HCT116 (cell line): ENCODE results near the gene PHB1. TPM values are rescaled to one million over a fixed set of nuclear protein-coding genes. Genes with fewer than 3 reads are reported as not detected.

Experiments
- ATAC-seq: fragments of 200-7000 bp; cut with Tn5 transposase; 2 replicates; pipeline ENCODE4 v1.9.1; 2020; ENCODE audit warnings: mild to moderate bottlenecking, moderate library complexity
- BruUV-seq: library from RNA; stranded (reverse); fragments of 400-500 nt; replicated peaks from 2 replicates; lab custom pipeline; 2021; lab: Mats Ljungman, UMichigan
- CTCF ChIA-PET: fragments of 300-600 bp; sonication (Branson Sonifier 250); formaldehyde crosslinking; loops from one replicate; lab custom pipeline; 2021; ENCODE audit warnings: antibody characterized with exemption; lab: Charles Lee
- POLR2A ChIA-PET: fragments of 300-600, 350-600 bp; sonication (Branson Sonifier 250); formaldehyde crosslinking; loops from one replicate; lab custom pipeline; 2021; ENCODE audit warnings: antibody characterized with exemption; lab: Charles Lee
- RAD21 ChIA-PET, 2 experiments: fragments of 300-600 bp; sonication (Branson Sonifier 250); formaldehyde crosslinking; loops; one replicate each; lab custom pipeline; 2023; ENCODE audit warnings: low total read pairs in 2 of 2; ENCODE audit not compliant: uncharacterized antibody in 2 of 2, unreplicated experiment in 2 of 2, low non-redundant PET in 1 of 2; lab: Charles Lee
- DNase-seq: peaks from one replicate; pipeline ENCODE4 v3.0.0-alpha.2; 2010; ENCODE audit warnings: low read depth, low spot score
- H2AFZ ChIP-seq: fragments of 200-600 bp; shearing (Covaris generic), sonication (generic); 2 replicates; pipeline ENCODE4 v1.6.1; 2017; ENCODE audit warnings: low read depth, mixed run types, mixed read lengths, antibody characterized with exemption, low read length; ENCODE audit not compliant: poor library complexity, severe bottlenecking
- H3K27ac ChIP-seq: 2 replicates; pipeline ENCODE4 v1.5.1; 2012; ENCODE audit warnings: low read depth, low read length
- H3K27me3 ChIP-seq: fragments of 200-600 bp; sonication (generic); 2 replicates; pipeline ENCODE4 v1.6.1; 2016; ENCODE audit warnings: mixed run types, low read length, mixed read lengths; ENCODE audit not compliant: insufficient read depth
- H3K36me3 ChIP-seq, 2 experiments: fragments of 200-500 bp in 1 of 2; fragments of 200-600 bp in 1 of 2; sonication (Bioruptor generic) in 1 of 2; sonication (generic) in 1 of 2; 2 replicates each; pipeline versions ENCODE4 v1.5.1 to v1.6.1; 2014 to 2016; ENCODE audit warnings: low read length in 2 of 2, inconsistent platforms in 1 of 2, mixed read lengths in 1 of 2, mixed run types in 1 of 2; ENCODE audit not compliant: insufficient read depth in 2 of 2, control insufficient read depth in 1 of 2
- H3K4me1 ChIP-seq, 2 experiments: fragments of 200-600 bp in 1 of 2; sonication (generic) in 1 of 2; 2 replicates each; pipeline versions ENCODE4 v1.5.1 to v1.6.1; 2012 to 2017; ENCODE audit warnings: low read length in 2 of 2, inconsistent platforms in 1 of 2, mild to moderate bottlenecking in 1 of 2, mixed read lengths in 1 of 2, mixed run types in 1 of 2, moderate library complexity in 1 of 2; ENCODE audit not compliant: insufficient read depth in 2 of 2, control insufficient read depth in 1 of 2
- H3K4me2 ChIP-seq: fragments of 200-600 bp; sonication (generic); 2 replicates; pipeline ENCODE4 v1.6.1; 2017; ENCODE audit warnings: mixed run types, low read length, mixed read lengths
- H3K4me3 ChIP-seq, 2 experiments: fragments of 200-600 bp in 1 of 2; sonication (generic) in 1 of 2; replicated peaks in 1 of 2; 2 replicates each; pipeline ENCODE4 v1.5.1; 2011 to 2016; ENCODE audit warnings: low read length in 2 of 2, control low read depth in 1 of 2, low read depth in 1 of 2, mild to moderate bottlenecking in 1 of 2, mixed read lengths in 1 of 2, mixed run types in 1 of 2
- H3K79me2 ChIP-seq: fragments of 200-600 bp; sonication (generic); 2 replicates; pipeline ENCODE4 v1.6.1; 2017; ENCODE audit warnings: mild to moderate bottlenecking, mixed run types, low read length, moderate library complexity, mixed read lengths; ENCODE audit not compliant: insufficient read depth
- H3K9ac ChIP-seq: fragments of 200-600 bp; sonication (generic); 2 replicates; pipeline ENCODE4 v1.6.1; 2016; ENCODE audit warnings: low read length, mixed read lengths
- H3K9me2 ChIP-seq: fragments of 200-600 bp; sonication (generic), shearing (Covaris generic); 2 replicates; pipeline ENCODE4 v1.6.1; 2017; ENCODE audit warnings: mixed run types, mild to moderate bottlenecking, moderate library complexity; ENCODE audit not compliant: insufficient read depth
- H3K9me3 ChIP-seq, 2 experiments: fragments of 200-500 bp in 1 of 2; fragments of 200-600 bp in 1 of 2; sonication (Bioruptor generic) in 1 of 2; sonication (generic) in 1 of 2; 2 replicates each; pipeline ENCODE4 v1.6.1; 2014 to 2017; ENCODE audit warnings: low read length in 2 of 2, mixed read lengths in 2 of 2, inconsistent platforms in 1 of 2, low read depth in 1 of 2, mild to moderate bottlenecking in 1 of 2, mixed run types in 1 of 2, moderate library complexity in 1 of 2; ENCODE audit not compliant: control insufficient read depth in 1 of 2, insufficient read depth in 1 of 2
- H4K20me1 ChIP-seq: fragments of 200-600 bp; sonication (generic), shearing (Covaris generic); 2 replicates; pipeline ENCODE4 v1.6.1; 2017; ENCODE audit warnings: mixed run types, mild to moderate bottlenecking, moderate library complexity; ENCODE audit not compliant: insufficient read depth
- CBX3 ChIP-seq: IDR thresholded peaks from 2 replicates; pipeline ENCODE4 v1.6.1; 2012; ENCODE audit warnings: low read depth
- ELF1 ChIP-seq: IDR thresholded peaks from 2 replicates; pipeline ENCODE4 v1.6.1; 2012; ENCODE audit warnings: low read depth, borderline replicate concordance
- JUND ChIP-seq: IDR thresholded peaks from 2 replicates; pipeline ENCODE4 v1.6.1; 2012
- POLR2A ChIP-seq: IDR thresholded peaks from 2 replicates; pipeline ENCODE4 v1.7.0; 2011; ENCODE audit warnings: borderline replicate concordance; ENCODE audit not compliant: insufficient read depth, insufficient read length; ENCODE audit errors: extremely low read depth
- POLR2AphosphoS5 ChIP-seq: IDR thresholded peaks from 2 replicates; pipeline ENCODE4 v1.6.1; 2011; ENCODE audit warnings: mild to moderate bottlenecking, low read depth, low read length, moderate library complexity
- ZFX ChIP-seq: fragments of 450-650 bp; IDR thresholded peaks from 2 replicates; pipeline ENCODE4 v1.6.1; 2017
- ZNF274 ChIP-seq: fragments of 200-500 bp; sonication (Bioruptor generic); IDR thresholded peaks from 2 replicates; pipeline ENCODE4 v1.6.1; 2014; ENCODE audit warnings: mild to moderate bottlenecking, low read depth, low read length, inconsistent platforms
- intact Hi-C: fragments of 100-400 bp; cut with micrococcal nuclease; formaldehyde crosslinking; loops from 2 replicates; pipeline ENCODE4 v1.10.0; 2022
- total RNA-seq: library from RNA; stranded (reverse); gene quantifications from one replicate; pipeline ENCODE4 v1.2.1, GENCODE V29; 2021; ENCODE audit not compliant: unreplicated experiment
- TF ChIP-seq, protein P1 (sequence below): IDR thresholded peaks from 2 replicates; pipeline ENCODE4 v1.6.1; 2012; ENCODE audit warnings: low read depth
- TF ChIP-seq, protein P2 (sequence below): IDR thresholded peaks from 2 replicates; pipeline ENCODE4 v1.6.1; 2012
- TF ChIP-seq, protein P3 (sequence below): IDR thresholded peaks from 2 replicates; pipeline ENCODE4 v1.6.1; 2012

Gene PHB1
- total RNA-seq, 1 experiment from 2014 or later, result 534 TPM

- TF ChIP-seq ELF1 (no peak), JUND (no peak)
These were observed 32.9 kb downstream of the PHB1 start (continued) for GRCh38 chr17:49381793-49382192.

- no peak for ATAC-seq
- H3K9me3 ChIP-seq, result no peaks in the 10 kb centered on the region
- intact Hi-C loops, result no loop called here
- H3K79me2 ChIP-seq, result no peaks in the 10 kb centered on the region
- POLR2A ChIA-PET, result no interaction called here
- H3K36me3 ChIP-seq, result no peaks in the 10 kb centered on the region
- H3K4me1 ChIP-seq, result no peaks in the 10 kb centered on the region
- H3K27ac ChIP-seq, result no peak overlapping the region
- H2AFZ ChIP-seq, result no peak overlapping the region
- RAD21 ChIA-PET, result no interaction called here
- BruUV-seq, result no TSS peak
- H4K20me1 ChIP-seq, result no peaks in the 10 kb centered on the region
- TF ChIP-seq ZNF274 (no peak), CBX3 (no peak), ELF1 (no peak), POLR2A (no peak), POLR2AphosphoS5 (no peak), ZFX (no peak)
- TF ChIP-seq, protein P1, sequence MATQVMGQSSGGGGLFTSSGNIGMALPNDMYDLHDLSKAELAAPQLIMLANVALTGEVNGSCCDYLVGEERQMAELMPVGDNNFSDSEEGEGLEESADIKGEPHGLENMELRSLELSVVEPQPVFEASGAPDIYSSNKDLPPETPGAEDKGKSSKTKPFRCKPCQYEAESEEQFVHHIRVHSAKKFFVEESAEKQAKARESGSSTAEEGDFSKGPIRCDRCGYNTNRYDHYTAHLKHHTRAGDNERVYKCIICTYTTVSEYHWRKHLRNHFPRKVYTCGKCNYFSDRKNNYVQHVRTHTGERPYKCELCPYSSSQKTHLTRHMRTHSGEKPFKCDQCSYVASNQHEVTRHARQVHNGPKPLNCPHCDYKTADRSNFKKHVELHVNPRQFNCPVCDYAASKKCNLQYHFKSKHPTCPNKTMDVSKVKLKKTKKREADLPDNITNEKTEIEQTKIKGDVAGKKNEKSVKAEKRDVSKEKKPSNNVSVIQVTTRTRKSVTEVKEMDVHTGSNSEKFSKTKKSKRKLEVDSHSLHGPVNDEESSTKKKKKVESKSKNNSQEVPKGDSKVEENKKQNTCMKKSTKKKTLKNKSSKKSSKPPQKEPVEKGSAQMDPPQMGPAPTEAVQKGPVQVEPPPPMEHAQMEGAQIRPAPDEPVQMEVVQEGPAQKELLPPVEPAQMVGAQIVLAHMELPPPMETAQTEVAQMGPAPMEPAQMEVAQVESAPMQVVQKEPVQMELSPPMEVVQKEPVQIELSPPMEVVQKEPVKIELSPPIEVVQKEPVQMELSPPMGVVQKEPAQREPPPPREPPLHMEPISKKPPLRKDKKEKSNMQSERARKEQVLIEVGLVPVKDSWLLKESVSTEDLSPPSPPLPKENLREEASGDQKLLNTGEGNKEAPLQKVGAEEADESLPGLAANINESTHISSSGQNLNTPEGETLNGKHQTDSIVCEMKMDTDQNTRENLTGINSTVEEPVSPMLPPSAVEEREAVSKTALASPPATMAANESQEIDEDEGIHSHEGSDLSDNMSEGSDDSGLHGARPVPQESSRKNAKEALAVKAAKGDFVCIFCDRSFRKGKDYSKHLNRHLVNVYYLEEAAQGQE, result no peak
- TF ChIP-seq, protein P2, sequence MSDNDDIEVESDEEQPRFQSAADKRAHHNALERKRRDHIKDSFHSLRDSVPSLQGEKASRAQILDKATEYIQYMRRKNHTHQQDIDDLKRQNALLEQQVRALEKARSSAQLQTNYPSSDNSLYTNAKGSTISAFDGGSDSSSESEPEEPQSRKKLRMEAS, result no peak
- TF ChIP-seq, protein P3, sequence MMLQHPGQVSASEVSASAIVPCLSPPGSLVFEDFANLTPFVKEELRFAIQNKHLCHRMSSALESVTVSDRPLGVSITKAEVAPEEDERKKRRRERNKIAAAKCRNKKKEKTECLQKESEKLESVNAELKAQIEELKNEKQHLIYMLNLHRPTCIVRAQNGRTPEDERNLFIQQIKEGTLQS, result no peak
- H3K9ac ChIP-seq, result no peak overlapping the region
- DNase-seq, result no peak
- no peaks in the 10 kb centered on the region for H3K27me3 ChIP-seq
- H3K4me3 ChIP-seq, result no peak overlapping the region
- H3K9me2 ChIP-seq, result no peaks in the 10 kb centered on the region
- no peak overlapping the region for H3K4me2 ChIP-seq
- CTCF ChIA-PET, result interaction anchor here (0.6 to 2.6 kb wide), 3 partner anchors 10 to 55 kb away, joined by 5 to 8 read pairs (median 6); no protein-coding TSS in a partner anchor
These were observed 33.6 kb downstream of the PHB1 start for GRCh38 chr17:49381033-49381432.
